Astrocyte of the hippocampus (primary cell): ENCODE results near the gene SBK3.
A peak's percentile ranks its signal among the peaks of the same experiment; 100 is the strongest.
"Not testable (repeated sequence)": the region's sequence is repeated elsewhere in the genome, so short reads cannot be mapped to it uniquely, and the experiment has no call there.

Experiments
- DNase-seq: peaks from one replicate; pipeline ENCODE4 v3.0.0; 2011; ENCODE audit warnings: low read depth, low spot score

SBK3 gene

DNA sequence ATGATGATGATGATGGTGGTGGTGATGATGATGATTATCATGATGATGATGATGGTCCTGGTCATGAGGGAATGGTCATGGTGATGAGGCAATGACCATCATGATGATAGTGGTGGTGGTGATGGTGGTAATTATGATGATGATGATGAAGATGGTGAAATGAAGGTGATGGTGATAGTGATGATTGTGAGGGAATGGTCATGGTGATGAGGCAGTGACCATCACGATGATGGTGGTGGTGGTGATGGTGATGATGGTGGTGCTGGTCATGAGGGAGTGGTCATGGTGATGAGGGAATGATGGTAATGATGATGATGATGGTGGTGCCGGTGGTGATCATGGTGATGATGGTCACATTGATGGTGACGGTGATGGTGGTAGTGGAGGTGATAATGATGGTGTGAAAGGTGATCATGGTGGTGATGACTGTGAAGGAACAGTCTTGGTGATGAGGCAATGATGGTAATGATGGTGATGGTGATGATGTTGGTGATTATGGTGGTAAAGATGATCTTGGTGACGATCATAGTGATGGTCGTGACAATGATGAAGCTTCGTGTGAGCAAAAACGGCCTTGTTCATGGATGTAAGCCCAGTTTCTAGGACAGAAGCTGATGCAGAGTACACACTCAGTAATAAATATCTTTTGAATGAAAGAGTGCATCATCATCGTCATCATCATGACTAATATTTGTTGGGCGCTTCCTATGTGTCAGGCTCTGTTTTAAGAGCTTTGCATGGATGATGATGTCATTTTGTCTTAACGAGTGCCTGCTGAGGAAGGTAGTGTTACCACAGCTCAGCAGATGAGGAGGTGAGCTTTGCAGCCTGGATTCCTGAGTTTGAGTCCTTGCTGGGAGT lies 25.7 kb downstream of the SBK3 start:
- peak; percentile 44 for DNase-seq

DNA sequence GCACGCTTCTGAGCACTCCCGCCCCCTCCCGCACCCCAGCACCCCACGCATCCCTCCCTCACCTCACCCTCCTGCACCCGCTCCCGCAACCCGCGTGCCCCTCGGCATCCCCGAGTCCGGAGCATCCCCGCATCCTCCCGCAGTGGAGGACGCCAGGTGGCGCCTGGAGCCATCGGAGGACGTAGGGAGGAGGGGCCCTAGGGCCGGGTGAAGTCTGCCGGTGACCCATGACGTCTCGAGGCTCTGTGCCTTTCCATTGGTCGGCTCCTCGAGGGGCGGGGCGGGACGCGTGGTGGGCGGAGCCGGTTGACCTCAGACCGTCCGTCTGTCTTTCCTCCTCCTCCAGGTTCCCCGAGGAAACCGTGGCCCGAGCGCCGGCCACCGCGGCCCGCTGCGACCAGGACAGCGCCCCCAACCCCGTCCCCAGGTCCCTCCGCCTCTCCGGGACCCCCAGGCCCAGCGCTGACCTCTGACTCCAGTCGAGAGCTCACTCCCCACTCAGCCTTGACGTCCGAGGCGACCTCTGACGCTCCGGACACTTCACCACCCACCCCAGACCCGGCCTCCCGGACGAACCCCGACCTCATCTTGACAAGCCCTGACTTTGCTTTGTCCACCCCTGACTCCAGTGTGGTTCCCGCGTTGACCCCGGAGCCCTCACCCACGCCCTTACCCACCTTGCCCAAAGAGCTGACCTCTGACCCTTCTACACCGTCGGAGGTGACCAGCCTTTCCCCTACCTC lies 28.3 kb downstream of the SBK3 start:
- DNase-seq, result peak; percentile 97

DNA sequence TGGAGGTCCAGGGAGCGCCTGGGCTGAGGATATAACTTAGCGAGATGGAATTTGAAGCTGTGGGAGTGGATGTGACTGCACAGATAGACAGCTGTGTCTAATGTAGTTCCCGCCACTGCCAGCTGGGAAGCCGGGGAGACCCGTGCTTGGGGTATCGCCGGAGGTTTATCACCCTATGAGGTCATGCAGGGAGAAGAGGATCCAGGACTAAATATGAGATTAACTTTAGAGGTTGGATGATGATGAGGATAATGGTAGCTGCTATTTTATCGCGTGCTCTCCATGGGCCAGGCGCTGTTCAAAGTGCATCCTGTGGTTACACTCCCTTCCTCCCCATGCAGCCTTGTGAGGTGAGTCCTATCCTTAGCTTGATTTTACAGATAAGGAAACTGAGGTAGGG lies 37.2 kb downstream of the SBK3 start:
- DNase-seq, result no peak

DNA sequence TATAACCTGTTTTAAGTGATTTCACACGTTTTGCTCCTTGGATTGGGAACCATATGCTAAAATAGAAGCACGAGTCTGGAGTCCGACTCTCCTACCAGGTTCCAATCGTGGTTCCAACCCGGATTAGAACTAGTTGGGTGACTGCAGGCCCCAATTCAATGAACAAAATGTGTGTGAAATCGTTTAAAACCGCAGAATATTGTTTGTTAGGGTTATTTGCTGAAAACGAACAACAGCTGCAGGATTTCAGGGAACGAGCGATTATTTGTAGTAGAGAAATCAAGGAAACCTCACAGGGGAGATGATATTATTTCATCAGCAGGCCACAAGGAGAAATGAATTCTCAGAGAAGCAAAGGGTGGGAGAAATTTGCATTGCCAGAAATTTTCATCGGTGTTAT lies 40.4 kb downstream of the SBK3 start:
- DNase-seq, result no peak

DNA sequence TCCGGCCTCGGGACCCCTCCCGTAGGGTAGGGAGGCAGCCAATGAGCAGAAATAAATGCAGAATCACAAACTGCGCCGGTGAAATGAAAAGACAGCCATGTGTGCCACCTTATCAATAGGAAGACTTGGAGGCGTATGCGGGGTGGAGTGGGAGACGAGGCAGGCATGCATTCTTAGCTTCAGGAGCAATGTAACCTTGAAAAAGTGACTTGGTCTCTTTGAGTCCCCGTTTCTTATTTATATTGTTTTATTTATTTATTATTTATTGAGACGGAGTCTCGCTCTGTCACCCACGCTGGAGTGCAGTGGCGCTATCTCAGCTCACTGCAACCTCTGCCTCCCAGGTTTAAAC lies 41.1 kb downstream of the SBK3 start:
- DNase-seq, result no peak

DNA sequence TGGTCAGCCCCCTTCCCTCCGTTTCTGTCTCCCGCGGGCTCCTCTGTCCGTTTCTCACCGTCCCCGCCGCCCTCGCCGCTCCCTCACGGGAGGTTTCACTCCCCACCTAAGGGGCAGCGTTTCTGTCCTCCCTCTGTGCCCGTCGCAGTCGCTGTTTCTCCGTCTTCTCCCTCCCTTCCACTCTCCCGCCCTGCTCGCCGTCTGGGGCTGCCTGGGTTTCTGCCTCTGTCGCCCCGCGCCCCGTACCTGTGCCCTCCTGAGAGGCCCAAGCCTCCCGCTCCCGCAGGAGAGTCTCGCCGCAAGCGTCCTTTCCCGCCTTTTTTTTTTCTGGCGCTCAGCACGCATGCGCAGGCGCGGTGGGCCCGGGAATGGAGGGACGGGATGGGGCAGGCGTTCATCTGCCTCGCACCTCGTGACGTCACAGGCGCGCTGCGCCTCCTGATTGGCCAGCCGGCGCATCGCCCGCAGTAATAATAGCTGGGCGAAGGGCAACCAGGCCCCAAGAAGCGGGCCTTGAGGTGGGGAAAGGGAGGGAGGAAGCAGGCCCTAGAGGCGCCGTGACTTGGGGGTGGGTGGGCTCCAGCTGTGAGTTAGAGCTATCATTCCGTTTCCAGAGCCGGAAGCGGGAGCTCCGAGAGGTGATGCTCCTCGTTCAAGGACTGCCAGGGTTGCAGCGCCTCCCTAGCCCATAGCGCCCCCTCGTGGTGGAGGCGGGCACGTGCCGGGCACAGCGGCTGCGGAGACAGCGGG lies 41.7 kb downstream of the SBK3 start:
- peak; percentile 97 for DNase-seq

DNA sequence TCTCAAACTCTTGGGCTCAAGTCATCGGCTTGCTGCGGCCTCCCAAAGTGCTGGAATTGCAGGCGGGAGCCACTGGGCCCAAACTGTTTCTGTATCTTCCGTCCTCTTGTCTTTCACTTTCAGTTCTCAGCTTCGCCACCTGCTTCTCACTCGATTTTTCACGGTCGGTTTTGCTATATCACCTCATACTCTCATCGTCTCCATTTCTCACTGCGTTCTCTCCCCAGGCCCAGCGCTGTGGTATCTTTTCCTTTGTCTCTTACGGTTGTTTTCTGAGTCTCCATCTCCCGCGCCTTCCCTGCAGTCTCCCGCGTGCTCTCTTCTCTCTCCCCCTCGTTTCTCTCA lies 42.2 kb downstream of the SBK3 start:
- DNase-seq, result no peak

DNA sequence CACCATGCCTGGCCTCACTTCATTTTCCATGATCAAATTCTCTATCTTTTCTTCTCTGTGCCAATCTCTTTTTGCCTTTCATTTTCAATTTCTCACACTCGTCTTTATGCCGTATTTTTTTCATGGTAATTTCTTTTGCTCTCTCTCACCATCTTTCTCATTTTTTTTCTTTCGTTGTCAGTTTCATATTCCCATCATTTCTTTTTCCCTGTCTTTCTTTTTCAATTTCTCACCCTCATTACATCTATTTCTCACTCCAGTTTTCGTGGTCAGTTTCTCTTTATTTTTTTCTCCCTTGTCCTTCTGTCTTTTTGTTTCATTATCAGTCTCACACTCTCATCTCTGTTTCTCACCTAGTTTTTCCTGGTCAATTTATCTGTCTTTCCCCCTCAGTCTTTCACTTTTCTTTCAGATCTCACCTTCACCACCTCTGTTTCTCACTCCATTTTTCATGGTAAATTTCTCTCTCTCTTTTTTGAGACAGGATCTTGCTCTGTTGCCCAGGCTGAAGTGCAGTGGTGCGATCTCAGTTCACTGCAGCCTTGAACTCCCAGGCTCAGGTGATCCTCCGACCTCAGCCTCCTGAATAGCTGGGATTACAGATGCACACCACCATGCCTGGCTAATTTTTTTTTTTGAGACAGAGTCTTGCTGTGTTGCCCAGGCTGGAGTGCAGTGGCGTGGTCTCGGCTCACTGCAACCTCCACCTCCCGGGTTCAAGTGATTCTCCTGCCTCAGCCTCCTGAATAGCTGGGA lies 43.0 kb downstream of the SBK3 start:
- no peak for DNase-seq

DNA sequence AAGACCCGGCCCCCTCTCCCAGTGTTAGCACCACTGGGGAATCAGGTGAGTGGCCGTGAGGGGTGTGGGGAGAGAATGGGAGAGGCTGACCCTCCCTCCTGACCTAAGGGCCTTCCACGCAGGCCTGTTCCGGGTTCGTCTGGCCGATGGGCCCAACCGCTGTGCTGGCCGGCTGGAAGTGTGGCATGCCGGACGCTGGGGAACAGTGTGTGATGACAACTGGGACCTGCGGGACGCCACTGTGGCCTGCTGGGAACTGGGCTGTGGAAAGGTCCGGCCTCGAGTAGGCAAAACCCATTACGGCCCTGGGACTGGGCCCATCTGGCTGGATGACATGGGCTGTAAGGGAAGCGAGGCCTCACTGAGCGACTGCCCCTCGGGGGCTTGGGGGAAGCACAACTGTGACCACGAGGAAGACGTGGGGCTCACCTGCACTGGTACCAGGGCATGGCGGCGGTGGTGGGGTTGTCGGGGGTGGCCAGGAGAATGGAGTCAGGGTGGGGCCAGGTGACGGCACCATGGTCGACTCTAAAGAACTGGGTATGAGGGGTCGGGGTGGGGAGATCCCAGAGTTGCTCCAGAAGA lies 44.9 kb downstream of the SBK3 start:
- no peak for DNase-seq

DNA sequence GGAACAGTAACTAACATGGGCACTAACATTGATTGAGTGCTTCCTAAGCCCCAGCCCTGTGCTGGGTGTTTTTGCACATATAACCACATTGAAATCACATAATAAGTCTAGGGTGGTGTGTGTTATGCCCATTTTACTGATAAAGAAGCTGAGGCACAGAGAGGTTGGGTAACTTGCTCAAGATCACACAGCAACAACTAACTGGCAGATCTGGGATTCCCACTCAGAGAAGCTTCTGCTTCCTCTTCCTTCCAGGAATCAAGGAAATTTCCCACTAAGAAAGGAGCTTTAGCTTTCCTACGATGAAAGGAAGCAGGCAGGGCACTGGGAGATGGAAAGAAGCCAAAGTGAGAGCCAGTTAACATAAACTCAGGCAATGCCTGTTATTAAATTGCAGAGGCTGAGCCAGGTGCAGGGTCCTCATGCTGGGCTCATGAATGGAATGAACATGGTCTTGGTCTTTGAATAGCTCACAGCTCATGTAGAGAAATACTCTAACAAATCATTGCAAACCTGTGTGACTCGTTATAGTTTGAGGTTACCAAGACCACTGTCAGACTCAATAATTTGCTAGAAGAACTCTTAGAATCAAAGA lies 47.0 kb downstream of the SBK3 start:
- no peak for DNase-seq

DNA sequence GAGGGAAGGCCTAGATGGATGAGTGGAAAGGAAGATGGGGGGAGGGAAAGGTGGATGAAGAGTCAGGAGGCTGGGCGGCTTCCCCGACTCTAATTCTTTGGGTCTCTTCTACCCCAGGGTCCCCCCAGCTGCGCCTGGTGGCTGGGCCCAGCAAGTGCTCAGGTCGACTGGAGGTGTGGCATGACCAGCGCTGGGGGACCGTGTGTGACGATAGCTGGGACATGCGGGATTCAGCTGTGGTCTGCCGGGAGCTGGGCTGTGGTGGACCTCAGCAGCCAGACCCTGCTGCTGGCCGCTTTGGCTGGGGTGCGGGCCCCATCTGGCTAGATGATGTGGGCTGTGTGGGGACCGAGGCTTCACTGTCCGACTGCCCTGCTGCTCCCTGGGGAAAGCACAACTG lies 47.6 kb downstream of the SBK3 start:
- no peak for DNase-seq

DNA sequence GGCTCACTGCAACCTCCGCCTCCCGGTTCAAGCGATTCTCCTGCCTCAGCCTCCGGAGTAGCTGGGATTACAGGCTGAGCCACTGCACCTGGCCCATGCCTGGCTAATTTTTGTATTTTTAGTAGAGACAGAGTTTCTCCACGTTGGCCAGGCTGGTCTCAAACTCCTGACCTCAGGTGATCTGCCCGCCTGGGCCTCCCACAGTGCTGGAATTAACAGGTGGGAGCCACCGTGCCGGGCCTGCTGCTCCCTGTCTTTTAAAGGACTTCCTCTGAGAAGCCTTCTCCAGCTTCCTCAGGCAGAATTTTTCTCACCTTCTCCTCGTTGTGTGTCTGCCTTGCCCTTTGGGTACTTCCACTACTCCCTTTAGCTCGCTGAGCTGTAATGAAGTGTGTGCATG lies 48.5 kb downstream of the SBK3 start:
- DNase-seq, result not testable (repeated sequence)

DNA sequence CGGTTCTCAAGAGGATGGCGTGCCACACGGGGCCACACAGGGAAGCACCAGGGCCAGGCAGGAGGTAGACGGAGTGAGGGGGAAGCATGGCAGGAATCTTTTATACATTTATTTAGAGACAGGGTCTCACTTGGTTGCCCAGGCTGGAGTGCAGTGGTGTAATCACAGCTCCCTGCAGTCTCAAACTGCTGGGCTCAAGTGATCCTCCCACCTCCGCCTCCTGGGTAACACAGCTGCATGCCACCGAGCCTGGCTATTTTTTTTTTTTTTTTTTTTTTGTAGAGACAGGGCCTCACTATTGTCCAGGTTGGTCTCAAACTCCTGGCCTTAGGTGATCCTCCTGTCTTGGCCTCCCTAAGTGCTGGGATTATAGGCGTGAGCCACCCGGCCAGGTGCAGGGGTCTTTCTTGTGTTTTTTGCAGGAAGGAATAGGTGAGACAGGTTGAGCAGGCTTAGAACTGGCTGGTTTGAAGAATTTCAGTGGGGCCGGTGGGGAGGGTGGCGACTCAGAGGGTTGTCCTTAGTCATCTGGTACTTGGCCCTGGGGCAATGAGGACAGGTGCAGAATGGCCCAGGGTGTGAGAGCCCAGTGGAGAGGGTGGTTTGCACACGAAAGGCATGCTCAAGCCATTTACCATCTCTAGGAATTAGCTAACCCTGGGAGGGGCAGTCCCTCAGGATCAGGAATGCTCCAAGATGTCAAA lies 49.5 kb downstream of the SBK3 start:
- DNase-seq, result no peak

DNA sequence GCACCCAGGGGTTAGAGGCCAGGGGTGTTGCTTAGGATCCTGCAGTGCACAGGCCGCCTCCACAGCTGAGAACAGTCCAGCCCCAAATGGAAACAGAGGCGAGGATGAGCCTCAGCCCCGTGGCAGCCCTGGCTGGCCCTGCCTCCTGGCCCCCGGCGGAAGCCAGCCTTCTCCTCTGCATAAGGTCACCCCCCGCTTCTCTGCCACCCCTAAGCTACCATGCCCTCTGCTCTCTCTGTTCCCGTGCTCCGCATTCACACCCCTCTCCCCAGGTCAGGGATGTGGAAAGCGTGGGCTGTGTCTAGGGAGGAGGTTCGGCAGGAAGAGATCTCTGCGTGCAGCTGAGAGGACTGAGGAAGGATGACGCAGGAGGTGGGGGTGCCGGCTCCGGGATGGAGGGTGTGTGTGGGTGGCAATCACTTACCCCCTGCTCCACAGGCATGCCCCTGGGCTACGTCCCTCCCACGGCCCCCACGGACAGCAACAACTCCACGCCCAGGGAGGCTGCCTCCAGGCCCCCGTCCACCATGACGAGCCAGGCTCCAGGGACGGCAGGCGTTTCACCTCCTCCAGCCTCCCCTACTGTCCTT lies 51.1 kb downstream of the SBK3 start:
- DNase-seq, result no peak

DNA sequence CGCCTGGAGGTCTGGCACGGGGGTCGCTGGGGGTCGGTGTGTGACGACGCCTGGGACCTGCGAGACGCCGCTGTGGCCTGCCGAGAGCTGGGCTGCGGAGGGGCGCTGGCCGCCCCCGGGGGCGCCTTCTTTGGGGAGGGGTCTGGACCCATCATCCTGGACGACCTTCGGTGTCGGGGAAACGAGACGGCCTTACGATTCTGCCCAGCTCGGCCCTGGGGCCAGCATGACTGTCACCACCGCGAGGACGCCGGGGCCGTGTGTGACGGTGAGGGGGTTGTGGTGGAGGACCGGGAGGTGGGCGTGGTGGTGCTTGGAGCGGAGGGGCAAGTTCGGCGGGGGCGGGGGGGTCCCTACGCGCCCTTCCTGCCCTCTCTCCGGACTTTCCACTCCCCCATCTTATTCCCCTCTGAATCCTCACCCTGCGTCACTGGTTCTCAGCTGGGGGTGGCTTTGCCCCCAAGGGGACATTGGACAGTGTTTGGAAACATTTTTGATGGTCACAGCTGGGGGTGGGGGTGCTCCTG lies 51.6 kb downstream of the SBK3 start:
- no peak for DNase-seq

DNA sequence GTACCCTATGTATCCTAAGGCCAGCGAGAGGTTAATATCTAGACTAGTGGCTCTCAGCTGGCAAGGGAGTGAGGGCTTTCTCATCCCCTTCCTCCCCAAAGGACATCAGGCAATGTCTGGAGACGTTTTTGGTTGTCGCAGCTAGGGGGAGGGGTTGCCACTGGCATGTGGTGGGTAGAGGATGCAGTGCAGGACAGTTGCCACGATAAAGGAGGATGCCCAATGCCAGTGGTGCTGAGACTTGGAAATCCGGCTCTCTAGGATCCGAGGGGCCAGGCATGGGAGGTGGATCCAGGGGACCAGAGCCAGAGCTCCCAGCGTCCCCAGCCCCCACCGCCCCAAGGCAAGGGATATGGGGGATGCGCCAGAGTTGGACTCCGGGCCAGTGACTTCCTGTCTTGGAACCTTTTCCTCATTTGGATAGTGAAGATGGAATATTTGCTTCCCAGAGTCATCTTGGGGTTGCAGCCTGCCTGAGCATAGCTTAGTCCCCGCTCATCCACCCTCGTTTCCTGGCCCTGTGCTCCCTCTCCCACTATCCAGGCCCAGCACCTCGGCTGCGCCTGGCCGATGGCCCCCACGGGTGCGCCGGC lies 52.2 kb downstream of the SBK3 start:
- DNase-seq, result no peak

DNA sequence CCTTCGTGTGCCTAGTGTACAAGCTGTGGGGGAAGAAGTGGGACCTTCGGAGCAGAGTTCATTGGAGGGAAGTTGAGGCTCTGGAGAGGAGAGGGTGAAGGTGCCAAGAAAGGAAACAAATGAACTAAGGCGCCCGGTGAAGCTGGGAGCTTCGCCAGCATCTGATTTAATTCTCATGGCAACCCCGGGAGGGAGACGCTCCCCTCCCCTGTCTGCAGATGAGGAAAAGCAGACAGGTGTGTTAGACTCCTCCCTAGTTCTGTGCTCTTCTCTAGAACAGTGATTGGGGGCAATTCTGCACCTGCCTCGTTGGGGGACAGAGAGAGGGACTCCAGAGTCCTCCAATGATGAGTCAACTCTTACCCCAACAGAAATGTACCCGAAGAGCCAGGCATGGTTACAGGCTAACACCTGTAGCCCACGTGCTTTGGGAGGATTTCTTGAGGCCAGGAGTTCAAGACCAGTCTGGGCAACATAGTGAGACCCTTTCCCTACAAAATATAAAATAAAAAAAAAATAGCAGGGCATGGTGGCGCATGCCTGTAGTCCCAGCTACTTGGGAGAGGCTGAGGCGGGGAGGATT lies 52.9 kb downstream of the SBK3 start:
- no peak for DNase-seq

DNA sequence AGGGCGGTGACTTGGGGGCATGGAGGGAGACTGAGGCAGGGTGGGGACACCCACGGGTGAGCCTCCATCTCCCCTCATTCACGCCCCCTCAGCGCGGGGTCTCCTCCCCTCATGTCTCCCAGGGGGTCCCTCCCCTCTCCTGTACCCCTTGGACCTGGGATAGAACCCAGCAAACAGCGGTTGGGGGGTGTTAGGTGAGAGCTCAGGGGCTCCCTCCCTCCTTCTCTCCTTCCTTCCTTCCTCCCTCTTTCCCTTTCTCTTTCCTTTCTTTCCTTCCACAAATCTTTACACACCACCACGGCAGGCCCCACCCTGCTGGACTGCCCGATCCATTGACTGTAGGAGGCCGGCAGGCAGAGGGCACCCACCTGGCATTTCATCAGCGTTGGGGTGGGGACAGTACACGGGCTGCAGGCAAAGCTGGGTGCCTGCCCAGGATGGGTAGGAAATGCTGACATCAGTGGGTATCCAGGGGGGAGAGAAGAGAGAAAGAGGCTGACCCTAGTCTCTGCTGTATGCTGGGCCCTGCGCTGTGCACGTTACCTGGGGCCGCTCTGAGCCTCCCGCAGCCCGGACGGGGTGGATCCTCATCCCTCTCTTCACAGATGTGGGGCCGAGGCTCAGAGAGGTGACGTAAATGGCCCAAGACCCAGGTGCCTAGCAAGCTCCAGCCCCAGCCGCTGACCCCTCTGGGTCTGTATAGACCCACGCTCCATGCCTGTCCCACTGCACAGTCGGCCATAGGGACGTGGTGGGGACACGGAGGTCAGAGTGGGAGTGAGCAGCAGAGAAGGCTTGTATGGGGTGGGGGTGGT lies 53.6 kb downstream of the SBK3 start:
- no peak for DNase-seq
